Endothelial cell (in vitro differentiated cells): ENCODE results near the gene ALDH3B1. TPM values are rescaled to one million over a fixed set of nuclear protein-coding genes. Genes with fewer than 3 reads are reported as not detected.

Experiments
- DNase-seq: peaks from one replicate; pipeline ENCODE4 v3.0.0; 2021; ENCODE audit warnings: low spot score
- H3K27ac Mint-ChIP-seq: one replicate; pipeline ENCODE4 v1.8.0; 2021; ENCODE audit warnings: mixed read lengths, inconsistent platforms; ENCODE audit not compliant: unreplicated experiment
- H3K27me3 Mint-ChIP-seq: one replicate; pipeline ENCODE4 v1.8.0; 2021; ENCODE audit warnings: mild to moderate bottlenecking, moderate library complexity, mixed read lengths, inconsistent platforms; ENCODE audit not compliant: unreplicated experiment
- H3K36me3 Mint-ChIP-seq: one replicate; pipeline ENCODE4 v1.8.0; 2021; ENCODE audit warnings: mild to moderate bottlenecking, low read depth, mixed read lengths, inconsistent platforms; ENCODE audit not compliant: unreplicated experiment
- H3K4me1 Mint-ChIP-seq: one replicate; pipeline ENCODE4 v1.8.0; 2021; ENCODE audit warnings: mild to moderate bottlenecking, mixed read lengths, inconsistent platforms; ENCODE audit not compliant: unreplicated experiment
- H3K4me3 Mint-ChIP-seq: one replicate; pipeline ENCODE4 v1.8.0; 2021; ENCODE audit warnings: mild to moderate bottlenecking, mixed read lengths, inconsistent platforms; ENCODE audit not compliant: unreplicated experiment
- H3K9me3 Mint-ChIP-seq: one replicate; pipeline ENCODE4 v1.8.0; 2021; ENCODE audit warnings: mixed read lengths, inconsistent platforms; ENCODE audit not compliant: unreplicated experiment
- CTCF ChIP-seq: fragments of 200-600 bp; sonication (generic); IDR thresholded peaks from one replicate; pipeline ENCODE4 v1.5.0; 2021; ENCODE audit warnings: antibody characterized with exemption; ENCODE audit not compliant: unreplicated experiment
- total RNA-seq: library from RNA; stranded (reverse); fragmentation: NEBNext Ultra II Directional; extraction: Animal tissue kit (Norgen Biotek cat#: 25700); gene quantifications from one replicate; pipeline ENCODE4 v1.2.1, GENCODE V29; 2021; ENCODE audit not compliant: unreplicated experiment

ALDH3B1 gene
- total RNA-seq, 1 donor from 2014 or later: not detected

GRCh38 chr11:68067991-68068390 lies 57.9 kb downstream of the ALDH3B1 start:
- peak; percentile 1 for DNase-seq
- H3K9me3 Mint-ChIP-seq: no peaks in the 10 kb centered on the region
- peaks cover 84% of the 10 kb centered on the region for H3K36me3 Mint-ChIP-seq
- H3K4me3 Mint-ChIP-seq: peak overlapping the region; percentile 64
- H3K4me1 Mint-ChIP-seq: peaks cover 49% of the 10 kb centered on the region
- H3K27ac Mint-ChIP-seq: peak overlapping the region; percentile 93
- H3K27me3 Mint-ChIP-seq: peaks cover 10% of the 10 kb centered on the region
- TF ChIP-seq CTCF: no peak

GRCh38 chr11:68071281-68072048 lies 61.3 kb downstream of the ALDH3B1 start:
- no peak for TF ChIP-seq CTCF
- peak overlapping the region; percentile 34 for H3K4me3 Mint-ChIP-seq
- peak overlapping the region; percentile 42 for H3K27ac Mint-ChIP-seq
- H3K36me3 Mint-ChIP-seq: peaks cover 81% of the 10 kb centered on the region
- H3K27me3 Mint-ChIP-seq: peaks cover 4% of the 10 kb centered on the region
- DNase-seq: no peak
- H3K4me1 Mint-ChIP-seq: peaks cover 34% of the 10 kb centered on the region
- no peaks in the 10 kb centered on the region for H3K9me3 Mint-ChIP-seq

- peaks cover 38% of the 10 kb centered on the region for H3K4me1 Mint-ChIP-seq
- peaks cover 73% of the 10 kb centered on the region for H3K36me3 Mint-ChIP-seq
- no peaks in the 10 kb centered on the region for H3K9me3 Mint-ChIP-seq
- no peak for DNase-seq
- peaks cover 2% of the 10 kb centered on the region for H3K27me3 Mint-ChIP-seq
- no peak overlapping the region for H3K27ac Mint-ChIP-seq
- no peak for TF ChIP-seq CTCF
- H3K4me3 Mint-ChIP-seq: no peak overlapping the region
These were observed 64.6 kb downstream of the ALDH3B1 start for GRCh38 chr11:68074584-68075352.

GRCh38 chr11:68076371-68077042 lies 66.4 kb downstream of the ALDH3B1 start:
- Mint-ChIP-seq H3K36me3 (peaks cover 67% of the 10 kb centered on the region), H3K4me3 (peak overlapping the region; percentile 54), H3K9me3 (no peaks in the 10 kb centered on the region), H3K4me1 (peaks cover 39% of the 10 kb centered on the region), H3K27me3 (peaks cover 2% of the 10 kb centered on the region), H3K27ac (peak overlapping the region; percentile 62)
- no peak for TF ChIP-seq CTCF
- peak; percentile 28 for DNase-seq
